HG03460 (cell line): Measurements from ENCODE around the gene MAN1A2.
"Not testable (repeated sequence)": the region's sequence is repeated elsewhere in the genome, so short reads cannot be mapped to it uniquely, and the experiment has no call there.

ENCODE experiments used
- ATAC-seq: cut with Tn5 transposase; IDR thresholded peaks from one replicate; pipeline ENCODE4 v1.9.1; 2021; ENCODE audit not compliant: unreplicated experiment

Gene MAN1A2

DNA sequence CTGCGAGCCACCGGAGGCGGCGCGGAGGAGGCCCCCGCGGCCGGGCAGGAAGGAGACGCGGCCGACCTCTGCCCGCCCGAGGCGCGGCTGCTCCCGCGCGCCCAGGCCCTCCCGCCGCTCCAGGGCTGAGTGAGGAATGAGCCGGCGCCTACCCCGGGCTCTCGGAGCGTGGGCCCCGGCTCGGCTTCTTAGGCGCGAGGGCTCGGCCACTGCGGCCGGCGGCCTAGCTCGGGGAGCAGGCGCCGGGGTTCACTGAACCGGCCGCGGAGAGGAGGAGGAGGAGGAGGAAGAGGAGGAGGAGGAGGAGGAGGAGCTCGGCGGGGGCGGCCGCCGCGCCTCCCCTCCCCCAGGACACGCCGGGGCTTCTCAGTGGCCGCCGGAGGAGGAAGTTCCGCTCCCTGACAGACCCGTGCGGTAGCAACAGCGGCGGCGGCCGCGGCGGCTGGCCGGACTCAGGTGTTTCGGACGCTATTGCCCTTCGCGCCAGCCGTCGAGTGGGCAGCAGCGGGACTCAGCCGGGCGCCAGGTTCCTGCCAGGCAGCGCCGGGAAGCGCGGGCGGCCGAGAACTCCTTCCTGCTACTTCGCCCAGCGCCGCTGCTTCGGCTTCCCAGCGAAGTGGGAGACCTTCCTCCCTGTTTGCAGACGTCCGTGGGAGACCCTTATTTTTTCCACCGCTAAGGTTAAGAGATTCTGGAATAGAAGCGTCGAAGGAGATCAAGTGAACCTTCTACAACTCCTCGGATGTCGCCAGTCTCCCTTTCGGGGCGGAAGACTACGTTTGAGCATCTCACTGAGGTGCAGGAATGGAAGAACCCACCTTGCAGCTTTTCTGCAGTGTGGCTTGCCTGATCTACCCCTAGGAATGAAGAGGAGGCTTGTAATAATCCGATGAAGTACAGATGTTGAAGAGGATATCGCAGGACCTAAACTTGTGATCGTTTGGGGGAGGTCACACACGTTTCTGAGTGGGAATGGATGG, at the start of gene MAN1A2:
Gene MAN1A2 (plus strand): TSS at position 404 of the 980 bp plus-strand sequence. CDS start 735 bp downstream, outside the sequence.
- ATAC-seq, result peak; percentile 69

DNA sequence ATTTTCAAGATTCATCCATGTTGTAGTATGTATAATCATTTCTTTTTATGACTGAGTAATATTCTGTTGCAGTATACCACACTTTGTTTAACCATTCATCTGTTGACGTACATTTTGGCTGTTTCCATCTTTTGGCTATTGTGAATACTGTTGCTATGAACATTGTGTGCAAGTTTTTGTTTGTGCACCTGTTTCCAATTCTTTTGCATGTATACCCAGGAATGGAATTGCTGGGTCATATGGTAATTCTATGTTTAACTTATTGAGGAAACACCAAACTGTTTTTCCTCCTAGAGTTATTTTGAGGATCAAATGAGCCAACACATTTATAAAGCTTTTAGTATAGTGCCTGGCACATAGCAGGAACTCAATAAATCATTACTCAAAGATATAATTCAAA, 49.2 kb upstream of the MAN1A2 start:
- no peak for ATAC-seq

DNA sequence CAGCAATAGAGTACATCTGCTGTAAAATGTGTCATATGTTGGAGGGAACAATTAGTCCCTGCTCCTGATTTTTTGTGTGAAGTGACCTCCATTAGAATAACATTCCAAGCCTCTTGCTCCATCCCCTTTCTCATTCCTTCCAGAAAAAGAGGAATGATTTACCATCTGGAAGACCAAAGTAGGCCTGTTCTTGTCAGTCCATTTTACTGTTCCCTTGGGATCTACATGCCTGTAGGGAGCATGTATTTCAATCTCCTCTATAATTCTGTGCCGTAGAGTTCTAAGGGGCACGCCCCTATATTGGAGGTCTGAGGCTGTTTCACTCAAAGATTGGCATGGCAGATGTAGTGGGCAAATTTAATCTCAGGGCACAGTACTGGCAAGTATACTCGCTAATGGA, 48.8 kb upstream of the MAN1A2 start:
- no peak for ATAC-seq

DNA sequence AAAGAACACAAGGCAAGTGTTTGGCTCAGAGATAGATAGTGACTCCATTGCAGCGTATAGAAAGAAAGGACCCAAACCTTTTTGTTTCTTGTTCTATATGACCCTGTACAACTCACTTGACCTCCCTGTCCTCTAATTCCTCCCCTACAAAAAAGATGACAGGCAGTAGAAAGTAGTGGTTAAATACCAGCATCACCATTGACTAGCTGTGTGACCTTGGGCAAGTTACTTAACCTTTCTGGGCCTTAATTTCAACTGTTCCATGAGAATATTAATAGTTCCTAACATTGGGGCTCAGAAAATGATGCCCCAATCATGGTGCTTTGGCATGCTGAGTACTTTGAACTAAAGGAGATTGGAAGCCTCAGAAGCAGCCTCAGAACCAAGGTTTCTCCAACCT, 46.7 kb upstream of the MAN1A2 start:
- no peak for ATAC-seq

DNA sequence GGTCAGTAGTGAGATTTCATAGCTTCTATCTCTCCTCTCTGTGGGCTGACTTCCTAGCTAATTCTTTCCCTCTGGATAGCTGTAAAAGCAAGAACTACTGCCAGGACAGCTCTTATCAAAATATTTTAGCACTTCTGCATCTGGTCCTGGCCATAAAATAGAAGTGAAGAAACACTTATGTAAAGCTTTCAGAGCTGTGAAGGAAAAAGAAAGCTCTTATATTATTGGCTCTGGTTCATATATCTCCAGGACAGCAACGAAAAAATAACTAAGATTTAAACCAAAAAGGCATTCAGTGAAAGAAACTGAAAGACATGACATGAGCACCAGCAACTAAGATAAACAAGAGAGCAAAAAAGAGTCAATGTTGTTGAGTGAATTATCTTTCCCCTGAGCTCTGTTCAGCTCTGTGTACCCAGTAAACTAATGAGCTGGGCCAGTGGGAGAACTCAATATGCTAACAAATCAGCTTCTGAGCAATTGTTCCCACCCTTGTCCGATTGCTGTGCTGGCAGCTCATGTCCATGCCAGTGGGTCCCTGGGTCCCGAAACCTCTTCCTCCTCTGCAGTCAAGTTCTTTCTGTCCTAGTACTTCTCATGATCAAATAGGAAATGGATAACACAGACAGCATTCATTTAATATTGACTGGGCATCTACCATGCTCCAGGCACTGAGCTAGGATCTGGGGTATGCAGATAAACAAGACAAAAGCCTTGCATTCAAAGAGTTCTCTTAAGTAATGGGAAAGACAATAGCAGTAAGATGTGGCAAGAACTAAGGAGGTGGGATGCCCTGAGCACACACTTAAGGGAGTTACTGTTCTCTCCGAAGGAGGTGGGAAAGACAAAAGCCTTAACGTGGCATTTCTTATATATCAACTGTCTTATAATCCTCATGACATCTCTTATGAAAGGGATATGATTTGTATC, 45.3 kb upstream of the MAN1A2 start:
- ATAC-seq, result no peak

DNA sequence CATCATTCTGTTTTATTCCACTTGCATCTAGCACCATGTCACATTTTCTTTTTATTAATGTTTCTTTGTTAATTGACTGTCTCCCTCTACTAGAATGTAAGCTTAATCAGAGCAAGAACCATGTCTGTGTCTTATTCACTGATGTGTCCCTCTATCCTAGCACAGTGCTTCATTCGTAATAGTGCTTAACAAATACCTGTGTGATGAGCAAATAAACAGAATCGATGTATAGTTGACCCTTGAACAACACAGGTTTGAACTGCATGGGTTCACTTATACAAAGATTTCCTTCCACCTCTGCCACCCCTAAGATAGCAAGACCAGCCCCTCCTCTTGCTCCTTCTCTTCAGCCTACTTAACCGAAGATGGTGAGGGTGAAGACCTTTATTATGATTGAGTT, 42.9 kb upstream of the MAN1A2 start:
- ATAC-seq, result no peak

DNA sequence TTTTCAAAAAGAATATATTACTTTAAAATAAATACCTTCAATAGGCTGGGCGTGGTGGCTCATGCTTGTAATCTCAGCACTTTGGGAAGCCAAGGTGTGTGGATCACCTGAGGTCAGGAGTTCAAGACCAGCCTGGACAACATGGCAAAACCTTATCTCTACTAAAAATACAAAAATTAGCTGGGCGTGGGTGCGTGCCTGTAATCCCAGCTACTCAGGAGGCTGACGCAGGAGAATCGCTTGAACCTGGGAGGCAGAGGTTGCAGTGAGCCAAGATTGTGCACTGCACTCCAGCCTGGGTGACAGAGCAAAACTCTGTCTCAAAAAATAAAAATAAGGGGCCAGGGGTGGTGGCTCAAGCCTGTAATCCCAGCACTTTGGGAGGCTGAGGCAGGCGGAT, 41.2 kb upstream of the MAN1A2 start:
- ATAC-seq, result not testable (repeated sequence)

DNA sequence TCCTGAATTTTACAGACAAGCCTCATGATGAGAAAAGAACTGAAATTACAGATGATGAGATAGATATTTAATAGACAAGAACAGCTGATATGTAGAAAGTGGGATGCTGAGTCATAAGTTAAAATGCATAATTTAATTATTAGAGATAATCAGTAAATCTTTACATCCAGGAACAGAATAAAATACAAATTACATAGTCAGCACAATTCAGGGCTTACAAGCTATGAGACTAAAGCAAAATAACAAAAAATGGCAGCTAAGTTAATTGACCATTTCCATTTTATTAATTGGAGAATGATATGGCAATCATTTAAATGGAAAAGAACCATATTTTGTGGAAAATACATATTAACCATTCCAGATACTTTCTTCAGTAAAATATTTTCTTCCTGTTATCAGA, 40.2 kb upstream of the MAN1A2 start:
- ATAC-seq, result no peak

DNA sequence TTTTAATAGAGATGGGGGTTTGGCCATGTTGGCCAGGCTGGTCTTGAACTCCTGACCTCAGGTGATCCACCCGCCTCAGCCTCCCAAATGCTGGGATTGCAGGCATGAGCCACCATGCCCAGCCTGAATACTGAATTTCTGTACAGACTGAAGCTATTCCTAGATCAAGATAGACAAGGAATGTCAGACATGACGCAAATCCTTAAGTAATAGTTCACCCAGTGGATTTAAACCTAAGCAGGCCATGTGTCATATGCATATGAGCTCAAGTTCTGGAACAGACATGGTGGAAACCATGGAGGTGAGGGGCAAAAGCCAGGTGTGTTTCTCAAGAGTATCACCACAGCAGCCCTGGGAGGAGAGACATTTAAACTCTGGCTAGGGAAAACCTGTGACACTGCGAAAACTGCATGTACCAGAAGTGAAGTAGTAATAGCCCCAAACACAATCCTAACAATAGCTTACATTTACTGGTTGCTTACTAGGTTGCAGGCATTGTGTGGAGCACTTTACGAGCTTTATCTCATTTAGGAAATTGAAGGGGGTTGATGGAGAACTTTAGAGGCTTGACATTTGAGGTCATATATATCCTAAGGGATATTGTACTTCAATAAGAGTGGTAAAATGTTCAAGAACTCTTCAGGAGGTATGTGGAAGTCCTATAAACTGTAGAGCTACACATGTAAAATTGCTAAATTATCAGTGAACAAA, 31.7 kb upstream of the MAN1A2 start:
- no peak for ATAC-seq

DNA sequence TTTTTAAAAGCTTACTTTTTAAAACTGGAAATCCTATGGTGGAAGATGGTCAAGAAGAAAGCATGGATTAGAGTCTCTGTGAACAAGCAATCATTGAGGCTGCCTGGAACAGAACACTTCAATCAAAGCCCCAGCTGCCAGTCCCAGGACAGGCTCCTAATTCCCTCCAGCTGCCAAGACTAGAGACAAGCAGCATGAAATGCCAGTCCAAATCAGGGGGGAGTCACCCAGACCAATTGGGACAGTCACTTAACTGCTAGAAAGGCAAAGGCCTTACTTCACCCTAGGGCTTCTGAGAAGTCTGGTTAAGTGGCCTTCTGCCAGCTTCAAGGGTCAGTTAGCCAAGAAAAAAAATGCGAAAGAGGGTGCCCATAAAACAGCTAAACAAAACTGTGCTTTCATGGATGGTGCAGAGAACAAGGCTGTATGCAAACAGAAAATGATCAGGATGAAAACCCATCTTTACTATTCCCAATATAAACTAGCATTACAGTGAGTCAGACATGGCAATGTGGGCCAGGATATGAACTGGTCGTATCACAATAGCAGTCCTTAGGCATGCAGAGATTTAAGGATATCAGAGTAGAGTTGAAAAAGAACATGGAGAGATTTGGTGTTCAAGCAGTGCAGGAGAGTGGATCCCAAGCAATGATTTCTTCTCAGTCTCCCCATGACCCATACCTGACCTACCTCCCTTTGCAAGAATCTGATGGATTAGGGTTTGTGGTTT, 31.0 kb upstream of the MAN1A2 start:
- ATAC-seq, result no peak

DNA sequence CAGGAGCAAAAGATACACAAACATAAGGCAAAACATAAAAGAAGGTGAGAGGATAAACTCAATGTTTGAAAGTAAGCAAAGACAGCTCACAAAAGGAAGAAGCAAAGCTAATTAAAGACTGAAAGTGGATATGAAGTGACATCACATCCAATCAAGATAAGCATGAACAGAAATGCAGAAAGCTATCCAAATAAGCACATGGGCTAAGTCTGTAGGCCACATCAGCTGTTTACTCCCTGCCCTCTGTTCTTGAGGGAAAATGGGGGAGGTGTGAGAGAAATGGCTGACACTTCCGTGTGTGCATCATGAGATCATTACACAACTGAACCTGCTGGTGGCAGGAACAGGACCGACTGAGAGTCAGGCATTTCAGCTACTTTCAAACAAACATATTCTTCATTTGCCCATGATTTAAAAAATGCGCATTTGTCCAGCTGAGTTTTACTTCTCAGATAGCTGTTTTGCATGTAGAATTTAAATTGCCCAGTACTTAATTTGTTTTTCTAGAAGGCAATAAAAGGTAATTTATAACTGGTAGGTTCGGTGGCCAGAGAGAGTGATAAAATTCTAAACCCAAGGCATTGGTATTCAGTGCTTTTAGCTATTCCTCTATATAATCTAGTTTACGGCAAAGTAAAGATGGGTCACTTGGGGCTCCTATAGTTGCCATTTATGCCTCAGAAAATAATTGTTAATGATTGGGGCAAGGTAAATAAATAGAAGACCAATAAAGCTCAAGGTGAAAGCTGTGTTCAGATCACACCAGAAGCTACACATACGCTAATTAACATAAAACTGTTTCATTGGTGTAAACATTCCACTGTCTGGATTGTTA, 27.2 kb upstream of the MAN1A2 start:
- no peak for ATAC-seq

DNA sequence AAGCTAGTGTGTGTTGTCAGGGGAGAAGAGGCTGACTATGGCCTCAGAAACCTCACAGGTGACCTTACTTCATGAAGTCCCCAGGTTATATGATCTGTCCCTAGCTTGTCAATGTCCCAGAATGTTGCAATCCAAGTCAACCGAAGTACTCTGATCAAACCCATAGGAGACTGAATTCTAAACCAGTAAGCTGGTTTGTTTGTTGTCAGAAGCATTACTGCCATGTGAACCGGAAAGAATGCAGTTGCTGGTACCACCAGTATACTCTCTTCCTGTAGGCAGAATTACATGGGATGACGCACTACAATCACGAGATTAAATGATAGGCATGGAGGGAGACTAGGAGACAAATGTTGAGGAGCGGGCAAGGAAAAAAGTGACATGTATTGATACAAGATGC, 26.1 kb upstream of the MAN1A2 start:
- no peak for ATAC-seq

DNA sequence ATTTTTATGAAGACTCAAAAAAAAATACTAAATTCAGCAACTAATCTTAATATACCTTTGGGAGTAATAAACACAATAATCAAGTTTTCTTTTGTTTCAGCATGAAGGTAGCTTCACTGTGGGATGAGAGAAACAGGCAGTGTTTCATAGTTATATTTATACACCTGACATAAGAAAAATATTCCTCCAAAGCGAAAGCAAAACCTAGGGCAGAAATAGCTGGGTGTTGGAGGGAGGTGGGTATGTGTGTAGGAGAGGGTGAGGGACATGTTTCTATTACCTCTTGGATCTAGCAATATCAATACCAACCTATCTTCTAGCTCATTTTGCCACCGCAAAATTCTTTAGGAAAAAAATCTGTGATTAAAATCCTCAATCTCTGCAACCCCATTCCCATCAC, 24.9 kb upstream of the MAN1A2 start:
- no peak for ATAC-seq

DNA sequence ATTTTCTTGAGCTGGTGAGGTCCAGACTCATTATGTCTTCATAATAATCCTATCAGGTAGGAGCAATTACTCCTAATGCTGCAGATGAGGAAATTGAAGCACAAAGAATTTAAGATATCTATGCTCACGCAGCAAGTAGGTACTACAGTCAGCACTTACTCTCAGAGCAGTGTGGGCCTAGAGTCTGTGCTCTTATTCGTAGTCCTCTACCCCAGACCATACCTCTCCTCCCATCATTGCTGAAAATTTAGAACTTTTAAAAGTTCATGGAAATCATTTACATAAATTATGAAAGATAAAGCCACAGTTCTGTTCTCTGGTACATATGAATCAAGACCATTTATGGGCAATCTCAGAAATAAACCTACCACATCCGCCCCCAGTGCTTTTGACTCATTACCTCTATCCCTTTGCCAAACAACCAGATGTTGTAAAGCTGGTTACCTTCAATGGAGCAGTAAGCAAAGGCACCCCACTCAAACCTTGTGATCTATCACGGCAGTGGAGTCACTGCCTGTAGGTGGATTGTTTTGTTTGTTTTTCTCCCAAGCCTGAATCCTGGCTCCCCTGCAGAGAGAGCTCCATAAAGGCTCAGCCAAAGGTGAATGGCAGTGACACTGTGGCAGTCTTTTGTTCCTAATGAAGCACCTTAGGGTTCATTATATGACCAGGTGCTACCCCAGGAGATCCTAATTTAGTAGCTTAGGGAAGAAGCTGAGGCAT, 20.9 kb upstream of the MAN1A2 start:
- no peak for ATAC-seq

DNA sequence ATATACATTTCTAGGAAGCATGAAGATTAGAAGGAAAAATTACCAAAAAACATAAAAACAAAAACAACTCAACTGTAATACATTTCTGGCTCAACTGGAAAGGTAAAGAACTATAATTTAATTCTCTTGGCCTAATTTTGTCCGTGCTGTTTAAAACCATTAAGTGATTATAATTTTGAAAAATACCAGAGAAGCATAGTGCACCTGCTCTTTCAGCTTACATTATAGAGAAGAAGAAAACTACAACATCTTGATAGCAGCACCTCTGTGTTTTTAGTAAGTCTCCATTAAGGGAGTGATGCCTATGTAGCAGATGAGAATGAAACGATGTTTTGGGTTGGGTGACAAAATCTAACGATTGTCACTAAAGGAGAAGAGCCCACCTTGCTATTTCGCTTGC, 19.3 kb upstream of the MAN1A2 start:
- ATAC-seq, result no peak

DNA sequence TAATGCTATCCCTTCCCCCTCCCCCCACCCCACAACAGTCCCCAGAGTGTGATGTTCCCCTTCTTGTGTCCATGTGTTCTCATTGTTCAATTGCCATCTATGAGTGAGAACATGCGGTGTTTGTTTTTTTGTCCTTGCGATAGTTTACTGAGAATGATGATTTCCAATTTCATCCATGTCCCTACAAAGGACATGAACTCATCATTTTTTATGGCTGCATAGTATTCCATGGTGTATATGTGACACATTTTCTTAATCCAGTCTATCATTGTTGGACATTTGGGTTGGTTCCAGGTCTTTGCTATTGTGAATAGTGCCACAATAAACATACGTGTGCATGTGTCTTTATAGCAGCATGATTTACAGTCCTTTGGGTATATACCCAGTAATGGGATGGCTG, 14.6 kb upstream of the MAN1A2 start:
- ATAC-seq, result not testable (repeated sequence)

DNA sequence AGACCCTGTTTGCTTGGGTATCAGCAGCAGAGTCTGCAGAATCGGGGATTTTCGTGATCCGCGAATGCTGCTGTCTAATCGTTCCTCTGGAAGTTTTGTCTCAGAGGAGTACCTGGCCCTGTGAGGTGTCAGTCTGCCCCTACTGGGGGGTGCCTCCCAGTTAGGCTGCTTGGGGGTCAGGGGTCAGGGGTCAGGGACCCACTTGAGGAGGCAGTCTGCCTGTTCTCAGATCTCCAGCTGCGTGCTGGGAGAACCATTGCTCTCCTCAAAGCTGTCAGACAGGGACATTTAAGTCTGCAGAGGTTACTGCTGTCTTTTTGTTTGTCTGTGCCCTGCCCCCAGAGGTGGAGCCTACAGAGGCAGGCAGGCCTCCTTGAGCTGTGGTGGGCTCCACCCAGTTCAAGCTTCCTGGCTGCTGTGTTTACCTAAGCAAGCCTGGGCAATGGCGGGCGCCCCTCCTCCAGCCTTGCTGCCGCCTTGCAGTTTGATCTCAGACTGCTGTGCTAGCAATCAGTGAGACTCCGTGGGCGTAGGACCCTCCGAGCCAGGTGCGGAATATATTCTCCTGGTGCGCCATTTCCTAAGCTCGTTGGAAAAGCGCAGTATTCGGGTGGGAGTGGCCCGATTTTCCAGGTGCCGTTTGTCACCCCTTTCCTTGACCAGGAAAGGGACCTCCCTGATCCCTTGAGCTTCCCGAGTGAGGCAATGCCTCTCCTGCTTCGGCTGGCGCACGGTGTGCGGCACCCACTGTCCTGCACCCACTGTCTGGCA, 9.2 kb upstream of the MAN1A2 start:
- ATAC-seq, result not testable (repeated sequence)

DNA sequence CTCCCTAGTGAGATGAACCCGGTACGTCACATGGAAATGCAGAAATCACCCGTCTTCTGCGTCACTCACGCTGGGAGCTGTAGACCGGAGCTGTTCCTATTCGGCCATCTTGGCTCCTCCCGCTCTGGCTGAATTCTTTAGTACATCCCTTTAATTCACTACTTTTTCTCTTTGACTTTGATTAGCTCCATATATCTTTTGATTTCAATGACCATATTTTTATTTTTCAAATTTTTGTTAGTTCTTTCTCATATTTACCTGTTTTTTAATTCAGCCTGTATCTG, 8.7 kb upstream of the MAN1A2 start:
- ATAC-seq, result not testable (repeated sequence)
